GM21529 (cell line): ENCODE results near the gene GRIN1.
"Not testable (repeated sequence)": the region's sequence is repeated elsewhere in the genome, so short reads cannot be mapped to it uniquely, and the experiment has no call there.

Experiments
- ATAC-seq: cut with Tn5 transposase; IDR thresholded peaks from one replicate; pipeline ENCODE4 v1.9.1; 2021; ENCODE audit not compliant: unreplicated experiment

GRIN1 gene

DNA sequence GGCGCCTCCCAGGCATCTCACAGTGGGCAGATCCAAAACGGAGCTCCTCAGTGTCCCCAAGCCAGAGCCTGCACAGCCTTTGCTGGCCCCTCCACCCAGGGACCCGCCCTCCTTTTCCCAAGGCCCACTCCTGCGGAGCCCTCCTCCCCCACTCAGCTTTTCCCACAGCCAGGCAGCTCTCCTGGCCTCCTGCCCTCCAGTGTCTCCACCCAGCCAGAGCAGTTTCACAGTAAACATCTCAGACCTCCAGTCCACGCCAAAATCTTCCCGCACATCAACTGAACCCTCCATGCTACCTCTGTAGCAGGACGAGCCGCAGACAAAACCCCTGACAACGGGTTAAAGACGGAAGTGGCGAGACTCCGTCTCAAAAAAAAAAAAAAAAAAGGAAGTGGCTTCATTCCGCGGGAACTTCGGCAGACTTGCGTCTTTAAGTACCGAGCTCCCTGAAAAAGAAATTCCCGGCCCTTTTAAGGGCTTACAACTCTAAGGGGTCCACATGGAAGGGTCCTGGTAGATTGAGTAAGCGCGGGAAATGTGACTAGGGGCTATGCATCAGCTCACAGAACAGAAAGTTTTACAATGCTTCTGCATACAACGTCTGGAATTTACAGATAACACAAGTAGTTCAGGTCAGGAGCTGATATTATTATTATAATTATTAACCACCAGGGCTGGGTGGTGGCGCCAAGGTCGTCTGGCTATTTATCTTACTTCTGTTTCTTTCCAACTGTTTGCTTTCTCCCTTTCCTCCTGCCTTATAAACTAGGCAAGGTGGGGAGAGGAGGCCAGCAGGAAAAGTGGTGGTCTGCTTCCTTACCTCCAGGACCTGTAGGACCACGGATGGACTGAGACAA lies 11.4 kb upstream of the GRIN1 start:
- no peak for ATAC-seq

DNA sequence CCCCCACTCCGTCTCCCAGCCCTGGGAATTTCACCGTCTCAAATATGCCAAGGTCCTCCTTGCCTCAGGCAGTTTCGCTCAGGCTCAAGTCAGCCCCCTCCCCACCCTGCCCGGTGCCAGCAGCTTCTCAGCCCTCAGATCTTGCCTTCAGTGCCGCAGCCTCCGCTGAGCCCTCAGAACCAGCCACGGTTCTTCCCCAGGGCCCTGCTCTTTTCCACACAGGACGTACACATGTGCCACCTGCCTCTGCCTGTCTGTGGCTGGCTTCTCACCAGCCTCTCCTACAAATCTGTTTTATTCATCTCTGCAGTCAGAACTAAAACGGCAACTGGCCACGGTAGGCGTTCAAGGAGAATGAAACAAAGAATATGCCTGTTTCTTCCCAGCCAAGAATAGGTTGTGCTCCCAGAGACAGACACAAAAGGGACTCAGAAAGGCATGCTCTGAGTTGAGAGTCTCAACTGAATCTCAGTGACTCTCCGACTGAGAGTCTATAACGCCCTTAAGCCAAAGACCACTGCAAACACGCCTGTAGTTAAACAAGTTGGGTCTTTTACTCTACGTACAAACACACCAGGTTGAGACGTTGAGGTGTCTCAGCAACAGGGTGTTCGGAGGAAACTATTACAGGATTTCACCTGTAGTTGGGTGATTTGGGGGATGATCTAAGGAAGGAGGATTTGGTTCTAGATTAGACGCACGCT lies 10.6 kb upstream of the GRIN1 start:
- ATAC-seq: no peak

DNA sequence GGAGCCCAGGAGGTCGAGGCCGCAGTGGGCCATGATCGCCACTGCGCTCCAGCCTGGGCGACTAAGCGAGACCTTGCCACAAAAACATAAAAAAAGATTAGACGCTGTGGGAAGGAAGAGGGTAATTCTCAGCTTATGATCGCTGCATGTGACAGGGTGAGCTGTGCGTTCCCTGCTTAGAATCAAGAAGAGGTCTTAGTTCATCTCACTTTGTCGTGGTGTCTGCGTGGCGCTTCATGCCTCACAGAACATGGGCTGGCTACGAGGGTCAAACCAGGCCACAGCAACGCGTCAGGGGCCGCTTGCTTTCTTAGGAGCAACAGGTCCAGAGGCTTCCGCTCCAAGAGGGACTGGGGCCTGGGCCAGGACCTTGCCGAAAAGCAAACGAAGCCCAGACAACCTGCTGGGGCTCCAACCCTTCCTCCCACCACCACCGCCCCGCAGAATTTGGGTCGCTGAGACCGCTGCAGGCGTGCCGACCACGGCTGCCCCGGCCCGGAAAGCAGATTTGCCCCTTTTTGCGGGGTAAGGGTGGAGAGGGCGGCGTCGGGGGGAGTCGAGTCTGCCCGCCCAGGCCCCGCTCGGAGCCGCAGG lies 10.0 kb upstream of the GRIN1 start:
- peak; percentile 14 for ATAC-seq

DNA sequence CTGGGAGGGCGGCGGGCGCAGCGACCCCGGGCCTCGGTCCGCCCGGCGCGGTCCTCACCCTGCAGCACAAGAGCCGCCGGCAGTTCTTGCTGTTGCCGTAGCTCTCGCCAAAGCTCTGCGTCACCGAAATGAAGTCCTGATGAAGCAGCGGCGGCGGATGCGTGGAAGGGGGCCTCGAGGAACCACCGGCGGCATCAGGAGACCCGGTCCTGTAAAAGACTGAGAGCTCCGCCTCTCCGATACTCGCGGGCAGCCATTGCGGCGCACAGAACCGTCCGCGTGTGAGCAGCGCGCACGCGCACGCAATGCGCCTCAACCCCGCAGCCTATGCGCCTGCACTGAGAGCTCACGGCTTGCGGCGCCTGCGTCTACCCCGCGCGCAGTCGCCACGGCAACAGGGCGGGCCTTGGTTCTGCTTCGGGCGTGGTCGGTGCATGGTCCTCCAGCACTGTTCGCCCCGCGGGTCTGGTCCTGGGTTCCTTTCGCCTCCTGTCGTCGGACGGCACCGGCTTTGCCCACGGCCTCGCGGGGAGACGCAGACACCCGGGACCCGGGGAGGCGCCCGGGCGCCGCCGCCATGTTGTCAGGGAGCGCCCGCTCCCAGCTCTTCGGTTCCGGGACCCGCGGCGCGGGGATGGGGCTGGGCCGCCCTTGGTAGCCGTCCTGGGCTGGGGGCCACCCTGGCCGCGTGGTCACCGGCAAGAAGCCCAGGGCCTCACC lies 9.3 kb upstream of the GRIN1 start:
- peak; percentile 79 for ATAC-seq

DNA sequence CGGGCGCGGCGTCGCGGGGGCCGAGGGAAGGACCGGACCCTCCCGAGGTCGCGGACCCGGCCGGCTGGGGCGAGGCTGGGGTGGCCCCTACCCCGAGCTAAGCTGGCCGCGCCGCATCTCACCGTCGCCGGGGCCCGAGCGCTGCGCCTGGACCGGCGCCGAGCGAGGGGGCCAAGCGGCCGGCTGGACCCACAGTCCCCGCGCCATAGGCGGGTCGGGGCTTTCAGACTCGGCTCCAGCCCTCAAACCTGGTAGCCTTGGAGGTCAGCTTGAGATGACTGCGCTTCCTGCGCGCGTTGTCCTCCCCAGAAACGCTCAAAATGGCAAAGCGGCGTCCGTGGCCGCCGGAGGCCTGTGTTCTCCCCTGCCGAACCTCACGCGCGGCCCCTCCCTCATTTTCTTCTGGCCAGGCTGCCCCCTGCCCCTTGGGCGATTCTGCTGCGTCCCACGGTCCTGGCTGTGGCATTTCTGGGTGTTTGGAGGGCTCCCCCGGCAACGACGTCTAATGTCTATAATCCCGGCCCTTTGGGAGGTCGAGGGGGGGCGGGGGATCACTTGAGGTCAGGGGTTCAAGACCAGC lies 8.7 kb upstream of the GRIN1 start:
- ATAC-seq: peak; percentile 15

DNA sequence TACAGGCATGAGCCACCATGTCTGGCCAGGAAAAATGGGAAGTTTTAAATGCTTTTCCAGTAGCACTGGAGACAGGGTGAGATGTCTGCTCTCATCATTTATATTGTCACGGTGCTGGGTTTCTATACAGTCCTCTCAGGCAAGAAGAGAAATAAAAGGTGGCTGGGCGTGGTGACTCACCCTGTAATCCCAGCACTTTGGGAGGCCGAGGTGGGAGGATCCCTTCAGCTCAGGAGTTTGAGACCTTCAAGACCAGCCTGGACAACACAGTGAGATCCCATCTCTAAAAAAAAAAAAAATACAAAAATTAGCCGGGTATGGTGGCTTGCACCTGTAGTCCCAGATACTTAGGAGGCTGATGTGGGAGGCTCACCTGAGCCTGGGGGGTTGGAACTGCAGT lies 4.8 kb upstream of the GRIN1 start:
- no peak for ATAC-seq

DNA sequence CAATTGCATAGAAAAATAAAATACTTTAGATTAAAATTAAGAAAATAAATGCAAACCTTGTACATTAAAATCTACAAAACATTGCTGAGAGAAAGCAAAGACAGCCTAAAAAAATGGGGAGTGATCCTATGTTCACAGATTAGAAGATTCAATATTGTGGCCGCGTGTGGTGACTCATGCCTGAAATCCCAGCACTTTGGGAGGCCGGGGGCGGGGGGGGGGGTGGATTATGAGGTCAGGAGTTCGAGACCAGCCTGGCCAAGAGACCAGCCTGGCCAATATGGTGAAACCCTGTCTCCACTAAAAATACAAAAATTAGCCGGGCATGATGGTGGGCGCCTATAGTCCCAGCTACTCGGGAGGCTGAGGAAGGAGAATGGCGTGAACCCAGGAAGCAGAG lies 3.8 kb upstream of the GRIN1 start:
- not testable (repeated sequence) for ATAC-seq

DNA sequence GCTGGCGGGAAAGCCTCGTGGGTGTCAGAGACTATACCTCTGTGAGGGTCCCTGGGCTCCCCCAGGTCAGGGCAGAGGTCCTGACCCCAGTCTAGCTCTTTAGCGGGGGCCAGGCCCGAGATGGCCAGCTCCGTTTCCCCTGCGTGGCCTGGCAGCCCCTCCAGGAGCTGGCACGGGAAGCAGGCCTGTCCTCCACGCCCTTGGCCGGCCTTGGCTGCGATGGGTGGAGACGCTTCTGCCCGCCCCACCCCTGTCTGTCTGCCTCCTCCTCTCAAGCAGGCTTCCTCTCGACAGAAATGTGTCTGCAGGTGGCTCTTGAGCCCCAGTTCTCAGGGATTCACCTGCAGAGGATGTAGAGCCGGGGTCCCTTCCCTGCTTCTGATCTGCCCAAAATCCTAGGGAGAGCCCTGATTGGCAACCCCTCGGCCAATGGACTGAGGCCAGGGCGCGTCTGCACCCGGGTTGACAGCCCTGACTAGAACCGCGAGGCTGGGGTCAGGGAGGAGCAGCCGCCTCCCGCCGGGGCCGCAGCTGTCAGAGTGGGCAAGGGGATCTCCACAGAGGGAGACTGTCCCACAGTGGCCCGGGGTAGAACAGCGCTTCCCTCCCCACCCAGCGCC lies 2.6 kb upstream of the GRIN1 start:
- ATAC-seq: no peak

DNA sequence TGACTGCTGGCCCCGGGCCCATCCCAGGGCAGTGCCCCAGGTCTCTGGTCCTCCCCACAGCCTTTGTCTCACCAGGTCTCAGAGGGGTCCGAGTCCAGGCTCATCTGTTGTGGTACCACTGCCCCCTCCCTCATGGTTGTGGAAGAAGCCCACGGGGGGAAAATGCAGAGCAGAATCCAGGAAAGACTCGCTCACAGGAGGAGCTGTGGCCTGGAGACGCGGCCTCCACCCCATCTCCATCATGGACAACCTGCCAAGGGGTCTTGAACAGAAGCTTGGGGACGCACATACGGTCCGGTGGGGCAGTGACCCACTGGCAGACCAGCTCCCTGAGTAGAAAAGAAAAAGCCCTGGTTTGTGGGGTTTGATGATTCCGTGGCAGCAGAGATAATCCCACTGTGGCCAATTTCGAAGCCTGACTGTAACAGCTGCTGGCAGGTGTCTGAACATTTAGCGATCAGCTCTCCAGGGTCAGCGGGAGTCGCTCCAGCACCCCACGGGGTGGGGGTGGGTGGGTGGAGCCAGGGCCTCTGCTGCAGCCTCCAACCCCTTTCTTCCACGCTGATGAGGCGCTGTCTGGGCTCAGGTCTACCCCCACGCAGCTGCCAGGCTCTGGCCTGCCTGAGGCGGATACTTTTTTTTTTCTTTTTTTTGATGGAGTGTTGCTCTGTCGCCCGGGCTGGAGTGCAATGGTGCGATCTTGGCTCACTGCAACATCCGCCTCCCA lies 1.9 kb upstream of the GRIN1 start:
- ATAC-seq: no peak

DNA sequence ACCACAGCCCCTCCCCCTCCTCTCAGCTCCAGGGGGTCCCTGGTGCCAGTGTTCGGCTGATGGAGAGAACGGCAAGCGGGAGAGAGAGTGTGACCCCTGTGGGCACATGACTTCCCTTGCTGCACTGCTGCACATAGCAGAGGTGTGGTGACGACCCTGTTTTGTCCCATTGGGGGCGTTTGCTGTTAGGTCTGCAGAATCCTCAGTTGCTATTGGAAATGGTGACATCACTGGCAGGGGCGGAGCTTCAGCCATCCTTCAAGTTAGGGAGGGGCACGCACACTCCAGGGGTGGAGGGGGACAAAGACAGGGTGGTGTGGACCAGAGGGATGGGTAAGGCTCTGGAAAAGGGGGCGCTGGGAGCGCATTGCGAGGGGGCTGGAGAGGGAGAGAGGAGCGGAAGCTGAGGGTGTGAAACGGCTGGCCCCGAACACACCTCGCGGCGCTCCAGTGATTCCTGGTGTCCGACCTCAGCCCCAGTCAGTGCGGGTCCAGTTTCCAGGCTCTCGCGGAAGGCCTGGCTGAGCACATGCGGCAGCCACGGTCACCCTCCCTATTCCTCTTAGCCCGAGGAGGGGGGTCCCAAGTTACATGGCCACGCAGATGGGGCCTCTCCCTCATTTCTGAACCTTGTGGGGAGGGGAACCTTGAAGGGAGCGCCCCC lies 764 bp upstream of the GRIN1 start:
- ATAC-seq: no peak

DNA sequence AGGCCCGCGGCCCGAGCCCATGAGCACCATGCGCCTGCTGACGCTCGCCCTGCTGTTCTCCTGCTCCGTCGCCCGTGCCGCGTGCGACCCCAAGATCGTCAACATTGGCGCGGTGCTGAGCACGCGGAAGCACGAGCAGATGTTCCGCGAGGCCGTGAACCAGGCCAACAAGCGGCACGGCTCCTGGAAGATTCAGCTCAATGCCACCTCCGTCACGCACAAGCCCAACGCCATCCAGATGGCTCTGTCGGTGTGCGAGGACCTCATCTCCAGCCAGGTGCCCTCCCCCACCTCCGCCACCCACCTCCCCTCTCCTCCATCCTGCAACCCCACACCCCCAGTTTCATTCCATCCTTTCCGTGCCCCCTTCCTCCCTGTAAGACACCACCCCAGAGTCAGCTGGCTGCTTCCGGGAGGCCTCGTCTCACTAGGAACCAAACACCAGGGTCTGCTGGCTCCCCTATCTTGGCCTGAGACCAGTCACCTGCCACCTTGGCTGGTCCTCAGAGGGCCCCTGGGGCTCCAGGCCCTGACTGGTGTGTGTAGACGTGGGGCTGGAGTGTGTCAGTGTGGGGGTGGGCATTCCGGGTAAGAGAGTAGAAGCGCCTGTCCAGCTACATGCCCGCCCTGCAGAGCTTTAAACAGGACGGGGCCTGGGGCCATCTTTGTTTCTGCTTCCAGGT lies 655 bp downstream of the GRIN1 start:
- no peak for ATAC-seq

DNA sequence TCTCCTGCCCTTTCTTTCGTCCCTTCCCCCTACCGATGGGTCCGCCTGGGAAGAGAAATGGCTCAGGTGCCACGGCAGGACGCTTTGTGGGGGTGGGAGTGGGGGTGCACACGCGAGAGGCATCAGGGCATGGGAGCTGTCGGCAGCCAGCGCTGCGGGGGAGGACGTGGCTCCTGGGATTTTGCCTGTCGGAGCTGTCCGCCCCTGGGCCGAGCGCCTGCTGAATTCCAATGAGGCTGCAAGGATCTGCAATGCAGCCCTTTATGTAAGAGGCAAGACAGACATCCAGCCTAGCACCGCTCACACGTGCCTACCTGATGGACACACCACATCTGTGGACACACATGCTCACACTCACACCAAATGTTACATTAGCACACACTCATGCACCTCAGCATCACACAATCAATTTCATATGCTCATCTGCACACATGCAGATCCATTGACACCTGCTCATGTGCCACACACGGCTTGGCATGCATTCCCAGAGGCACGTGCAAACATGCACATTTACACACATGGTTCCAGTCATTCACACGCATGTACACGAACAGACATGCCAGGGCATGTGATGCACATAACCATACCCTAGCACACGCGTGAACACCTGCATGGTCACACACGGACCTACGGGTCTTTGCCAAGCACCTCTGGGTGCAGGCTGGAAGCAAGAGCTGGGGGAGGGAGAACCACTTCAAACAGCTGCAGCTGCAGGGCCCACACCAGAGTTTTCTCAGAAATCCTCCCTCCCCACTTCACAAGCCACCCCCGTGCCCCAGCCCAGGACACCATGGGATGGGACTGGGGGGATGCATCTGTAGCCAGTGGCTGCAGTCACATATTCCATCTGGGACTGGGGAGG lies 1.4 kb downstream of the GRIN1 start:
- ATAC-seq: no peak

DNA sequence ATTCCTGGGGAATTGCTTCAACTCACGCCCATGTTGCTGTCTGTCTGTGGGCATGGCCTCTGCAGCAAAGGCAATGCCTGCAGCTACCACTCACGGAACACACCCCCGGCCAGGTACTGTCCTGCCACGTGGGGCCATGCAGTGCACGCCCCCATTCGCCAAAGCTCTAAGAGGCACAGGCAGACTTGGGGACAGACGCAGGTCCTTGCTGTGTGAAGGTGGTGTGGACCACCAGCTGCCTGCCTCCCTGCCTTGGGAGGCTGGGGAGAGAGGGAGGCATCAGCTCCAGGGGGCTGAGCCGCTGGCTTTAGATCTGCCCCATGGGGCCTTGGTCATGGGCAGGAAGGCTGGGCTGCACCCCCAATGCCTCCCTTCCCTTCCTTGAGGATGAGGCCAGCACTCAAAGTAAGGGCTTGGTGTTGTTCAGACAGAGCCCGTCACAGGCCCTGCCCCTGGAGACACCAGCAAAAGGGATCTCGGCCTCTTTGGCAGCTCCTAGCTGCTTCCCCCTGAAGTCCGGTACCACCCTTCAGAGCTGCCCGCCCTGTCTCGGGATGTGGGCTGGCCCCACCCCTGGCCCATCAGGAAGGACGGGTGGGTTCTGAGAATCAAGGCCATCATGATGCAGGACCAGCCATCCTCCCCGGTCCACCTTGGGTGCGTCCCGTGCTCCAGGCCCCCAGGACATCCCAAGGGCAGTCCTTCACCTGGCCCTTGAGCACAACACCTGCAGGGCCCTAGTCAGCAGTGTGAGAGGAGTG lies 2.3 kb downstream of the GRIN1 start:
- ATAC-seq: no peak

DNA sequence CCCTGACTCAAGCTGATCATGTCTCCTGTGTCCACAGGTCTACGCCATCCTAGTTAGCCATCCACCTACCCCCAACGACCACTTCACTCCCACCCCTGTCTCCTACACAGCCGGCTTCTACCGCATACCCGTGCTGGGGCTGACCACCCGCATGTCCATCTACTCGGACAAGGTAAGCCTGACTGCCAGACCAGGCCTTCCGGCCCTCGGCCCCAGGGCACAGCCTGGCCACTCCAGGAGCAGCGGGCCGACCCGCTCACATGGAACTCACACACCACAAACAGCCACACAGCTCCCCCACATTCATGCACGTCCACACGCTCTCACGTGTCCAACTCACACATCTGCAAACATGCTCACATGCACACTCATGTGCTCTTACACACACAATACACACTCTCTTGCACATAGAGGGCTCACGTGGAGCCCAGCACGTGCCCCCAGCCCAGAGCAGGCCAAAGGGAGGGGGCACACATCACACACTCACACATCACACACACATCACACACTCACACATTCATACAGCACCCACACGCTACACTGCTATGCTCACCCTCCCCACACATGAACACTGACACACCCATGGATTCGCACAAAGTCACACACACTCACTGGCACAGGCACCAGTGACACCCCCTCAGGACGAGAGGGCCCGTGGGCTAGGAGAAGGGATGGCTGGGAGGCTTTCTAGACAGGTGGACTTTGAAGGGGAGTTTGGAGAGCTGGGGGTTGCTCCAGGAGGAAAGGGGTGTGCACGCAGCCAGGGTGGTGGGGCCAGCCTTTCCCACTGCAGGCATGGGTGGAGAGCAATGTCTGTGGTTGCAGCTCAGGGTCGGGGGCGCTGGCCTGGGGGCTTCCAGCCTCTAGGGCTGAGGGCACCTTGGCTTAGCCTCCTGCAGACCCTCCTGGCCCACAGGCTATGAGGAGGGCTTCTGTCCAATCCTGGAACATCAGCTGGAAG lies 3.3 kb downstream of the GRIN1 start:
- ATAC-seq: no peak

DNA sequence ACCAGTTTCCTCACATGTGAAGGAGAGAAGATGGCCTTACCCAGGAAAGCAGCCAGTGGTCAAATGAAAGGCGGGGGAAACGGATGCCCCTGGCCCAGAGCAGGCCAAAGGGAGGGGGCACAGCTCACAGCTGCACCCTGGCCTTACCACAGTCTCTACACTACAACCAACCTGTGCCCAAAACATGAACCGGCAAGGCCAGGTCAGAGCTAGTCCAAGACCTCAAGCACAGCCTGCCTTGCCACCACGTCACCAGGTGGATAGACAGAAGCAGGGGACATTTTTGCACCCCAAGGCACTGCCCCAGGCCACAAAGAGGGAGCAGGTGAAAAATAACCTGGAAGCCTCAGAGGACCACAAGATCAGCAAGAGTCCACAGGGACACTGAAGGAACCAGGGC lies 4.5 kb downstream of the GRIN1 start:
- ATAC-seq: no peak
